Measurements from ENCODE around the gene TUBA4B.

TUBA4B gene

GRCh38 chr2:219210886-219211362 is 42.1 kb upstream of the TUBA4B start:
- Histone ChIP-seq H3K36me3 (ENCODE audit: control insufficient read depth, insufficient read depth, low read length, severe bottlenecking) (peaks cover 63% of the 10 kb centered on the region), H3K27me3 (replicated peaks; ENCODE audit: control insufficient read depth, insufficient read depth, low read length) (no peaks in the 10 kb centered on the region), H3K4me3 (ENCODE audit: low read length) (no peak overlapping the region), H3K9ac (ENCODE audit: low read length) (no peak overlapping the region), H3K9me3 (ENCODE audit: control insufficient read depth, low read length) (no peaks in the 10 kb centered on the region), H3K4me1 (ENCODE audit: control insufficient read depth, insufficient read depth, low read length) (peaks cover 17% of the 10 kb centered on the region)
- DNase-seq (ENCODE audit: low read depth) = no peak

- Histone ChIP-seq H3K9me3 (ENCODE audit: control insufficient read depth, low read length) (no peaks in the 10 kb centered on the region), H3K4me1 (ENCODE audit: control insufficient read depth, insufficient read depth, low read length) (peaks cover 17% of the 10 kb centered on the region), H3K4me3 (ENCODE audit: low read length) (no peak overlapping the region), H3K27me3 (replicated peaks; ENCODE audit: control insufficient read depth, insufficient read depth, low read length) (no peaks in the 10 kb centered on the region), H3K36me3 (ENCODE audit: control insufficient read depth, insufficient read depth, low read length, severe bottlenecking) (peaks cover 66% of the 10 kb centered on the region), H3K9ac (ENCODE audit: low read length) (no peak overlapping the region)
- no peak for DNase-seq (ENCODE audit: low read depth)
These were observed 40.0 kb upstream of the TUBA4B start for GRCh38 chr2:219213026-219213415.

GRCh38 chr2:219213486-219214071 is 39.5 kb upstream of the TUBA4B start:
- DNase-seq (ENCODE audit: low read depth) = no peak
- peaks cover 17% of the 10 kb centered on the region for H3K4me1 ChIP-seq (ENCODE audit: control insufficient read depth, insufficient read depth, low read length)
- H3K9ac ChIP-seq (ENCODE audit: low read length) = no peak overlapping the region
- peaks cover 61% of the 10 kb centered on the region for H3K36me3 ChIP-seq (ENCODE audit: control insufficient read depth, insufficient read depth, low read length, severe bottlenecking)
- no peaks in the 10 kb centered on the region for H3K9me3 ChIP-seq (ENCODE audit: control insufficient read depth, low read length)
- H3K4me3 ChIP-seq (ENCODE audit: low read length) = no peak overlapping the region
- no peaks in the 10 kb centered on the region for H3K27me3 ChIP-seq (replicated peaks; ENCODE audit: control insufficient read depth, insufficient read depth, low read length)

GRCh38 chr2:219214141-219214540 is 38.9 kb upstream of the TUBA4B start:
- no peak overlapping the region for H3K9ac ChIP-seq (ENCODE audit: low read length)
- H3K4me3 ChIP-seq (ENCODE audit: low read length) = no peak overlapping the region
- no peak for DNase-seq (ENCODE audit: low read depth)
- no peaks in the 10 kb centered on the region for H3K27me3 ChIP-seq (replicated peaks; ENCODE audit: control insufficient read depth, insufficient read depth, low read length)
- peaks cover 21% of the 10 kb centered on the region for H3K4me1 ChIP-seq (ENCODE audit: control insufficient read depth, insufficient read depth, low read length)
- H3K9me3 ChIP-seq (ENCODE audit: control insufficient read depth, low read length) = no peaks in the 10 kb centered on the region
- peaks cover 60% of the 10 kb centered on the region for H3K36me3 ChIP-seq (ENCODE audit: control insufficient read depth, insufficient read depth, low read length, severe bottlenecking)

- Histone ChIP-seq H3K36me3 (ENCODE audit: control insufficient read depth, insufficient read depth, low read length, severe bottlenecking) (peaks cover 56% of the 10 kb centered on the region), H3K4me3 (ENCODE audit: low read length) (no peak overlapping the region), H3K9me3 (ENCODE audit: control insufficient read depth, low read length) (no peaks in the 10 kb centered on the region), H3K9ac (ENCODE audit: low read length) (no peak overlapping the region), H3K4me1 (ENCODE audit: control insufficient read depth, insufficient read depth, low read length) (peaks cover 27% of the 10 kb centered on the region), H3K27me3 (replicated peaks; ENCODE audit: control insufficient read depth, insufficient read depth, low read length) (no peaks in the 10 kb centered on the region)
- DNase-seq (ENCODE audit: low read depth) = no peak
These were observed 38.3 kb upstream of the TUBA4B start for GRCh38 chr2:219214786-219215185.

GRCh38 chr2:219215871-219216534 is 37.0 kb upstream of the TUBA4B start:
- no peak overlapping the region for H3K4me3 ChIP-seq (ENCODE audit: low read length)
- peak overlapping the region; percentile 12 for H3K9ac ChIP-seq (ENCODE audit: low read length)
- H3K9me3 ChIP-seq (ENCODE audit: control insufficient read depth, low read length) = no peaks in the 10 kb centered on the region
- DNase-seq (ENCODE audit: low read depth) = no peak
- H3K27me3 ChIP-seq (replicated peaks; ENCODE audit: control insufficient read depth, insufficient read depth, low read length) = no peaks in the 10 kb centered on the region
- peaks cover 56% of the 10 kb centered on the region for H3K36me3 ChIP-seq (ENCODE audit: control insufficient read depth, insufficient read depth, low read length, severe bottlenecking)
- H3K4me1 ChIP-seq (ENCODE audit: control insufficient read depth, insufficient read depth, low read length) = peaks cover 28% of the 10 kb centered on the region

- no peak overlapping the region for H3K9ac ChIP-seq (ENCODE audit: low read length)
- peaks cover 59% of the 10 kb centered on the region for H3K36me3 ChIP-seq (ENCODE audit: control insufficient read depth, insufficient read depth, low read length, severe bottlenecking)
These were observed 36.5 kb upstream of the TUBA4B start for GRCh38 chr2:219216535-219216915.

GRCh38 chr2:219218217-219218731 is 34.8 kb upstream of the TUBA4B start:
- peaks cover 28% of the 10 kb centered on the region for H3K4me1 ChIP-seq (ENCODE audit: control insufficient read depth, insufficient read depth, low read length)
- no peaks in the 10 kb centered on the region for H3K27me3 ChIP-seq (replicated peaks; ENCODE audit: control insufficient read depth, insufficient read depth, low read length)
- no peaks in the 10 kb centered on the region for H3K9me3 ChIP-seq (ENCODE audit: control insufficient read depth, low read length)
- H3K36me3 ChIP-seq (ENCODE audit: control insufficient read depth, insufficient read depth, low read length, severe bottlenecking) = peaks cover 61% of the 10 kb centered on the region
- H3K9ac ChIP-seq (ENCODE audit: low read length) = peak overlapping the region; percentile 92
- peak overlapping the region; percentile 79 for H3K4me3 ChIP-seq (ENCODE audit: low read length)
- DNase-seq (ENCODE audit: low read depth) = peak; percentile 82

More at GRCh38 chr2:219216535-219216915, 36.5 kb upstream of the TUBA4B start:
- DNase-seq (ENCODE audit: low read depth) = no peak
- Histone ChIP-seq H3K4me1 (ENCODE audit: control insufficient read depth, insufficient read depth, low read length) (peaks cover 28% of the 10 kb centered on the region), H3K27me3 (replicated peaks; ENCODE audit: control insufficient read depth, insufficient read depth, low read length) (no peaks in the 10 kb centered on the region), H3K9me3 (ENCODE audit: control insufficient read depth, low read length) (no peaks in the 10 kb centered on the region), H3K4me3 (ENCODE audit: low read length) (no peak overlapping the region)

- no peaks in the 10 kb centered on the region for H3K9me3 ChIP-seq (ENCODE audit: control insufficient read depth, low read length)
- peaks cover 61% of the 10 kb centered on the region for H3K36me3 ChIP-seq (ENCODE audit: control insufficient read depth, insufficient read depth, low read length, severe bottlenecking)
- H3K9ac ChIP-seq (ENCODE audit: low read length) = peak within 1 kb of the TSS; percentile 92
- no peaks in the 10 kb centered on the region for H3K27me3 ChIP-seq (replicated peaks; ENCODE audit: control insufficient read depth, insufficient read depth, low read length)
- H3K4me1 ChIP-seq (ENCODE audit: control insufficient read depth, insufficient read depth, low read length) = peaks cover 28% of the 10 kb centered on the region
- DNase-seq (ENCODE audit: low read depth) = peak; percentile 98
- peak within 1 kb of the TSS; percentile 79 for H3K4me3 ChIP-seq (ENCODE audit: low read length)
These were observed 34.0 kb upstream of the TUBA4B start, which contains the start of gene ABCB6 for GRCh38 chr2:219218732-219219701. Gene ABCB6, minus strand, starts transcription at chr2:219218958. Its CDS starts 285 bp downstream, at chr2:219218673.

GRCh38 chr2:219219784-219220532 is 33.1 kb upstream of the TUBA4B start:
- H3K4me3 ChIP-seq (ENCODE audit: low read length) = no peak overlapping the region
- H3K36me3 ChIP-seq (ENCODE audit: control insufficient read depth, insufficient read depth, low read length, severe bottlenecking) = peaks cover 61% of the 10 kb centered on the region

More at GRCh38 chr2:219219784-219220532, 33.1 kb upstream of the TUBA4B start:
- Histone ChIP-seq H3K9me3 (ENCODE audit: control insufficient read depth, low read length) (no peaks in the 10 kb centered on the region), H3K27me3 (replicated peaks; ENCODE audit: control insufficient read depth, insufficient read depth, low read length) (no peaks in the 10 kb centered on the region), H3K9ac (ENCODE audit: low read length) (peak overlapping the region; percentile 92), H3K4me1 (ENCODE audit: control insufficient read depth, insufficient read depth, low read length) (peaks cover 28% of the 10 kb centered on the region)
- DNase-seq (ENCODE audit: low read depth) = no peak
